ENCODE data around the gene ATAD2B.
"Not testable (repeated sequence)": the region's sequence is repeated elsewhere in the genome, so short reads cannot be mapped to it uniquely, and the experiment has no call there.

The ATAD2B gene

GRCh38 chr2:23734416-23734815 lies 192.5 kb downstream of the ATAD2B start:
- CTCF ChIA-PET: no interaction called here
- DNase-seq (ENCODE audit: extremely low spot score): no peak
- TF ChIP-seq CTCF (IDR thresholded peaks at IDR 0.05; ENCODE audit: control extremely low read depth, extremely low read depth, low read depth, missing control alignments): no peak
- POLR2A ChIA-PET: no interaction called here

GRCh38 chr2:23723029-23723428 lies 203.9 kb downstream of the ATAD2B start:
- CTCF ChIA-PET; POLR2A ChIA-PET; DNase-seq (ENCODE audit: extremely low spot score): not testable (repeated sequence)

- no peak for TF ChIP-seq CTCF (IDR thresholded peaks at IDR 0.05; ENCODE audit: control extremely low read depth, extremely low read depth, low read depth, missing control alignments)
- POLR2A ChIA-PET: interaction anchor here (0.7 kb wide), 1 partner anchor 339 kb away, joined by 3 read pairs; no protein-coding TSS in a partner anchor
- DNase-seq (ENCODE audit: extremely low spot score): no peak
- CTCF ChIA-PET: interaction anchor here (1.9 kb wide), 1 partner anchor 17 kb away, joined by 11 read pairs; no protein-coding TSS in a partner anchor
These were observed 204.7 kb downstream of the ATAD2B start for GRCh38 chr2:23722255-23722654.

- TF ChIP-seq CTCF (IDR thresholded peaks at IDR 0.05; ENCODE audit: control extremely low read depth, extremely low read depth, low read depth, missing control alignments): no peak
- no peak for DNase-seq (ENCODE audit: extremely low spot score)
- POLR2A ChIA-PET: interaction anchor here (0.7 kb wide), 1 partner anchor 340 kb away, joined by 3 read pairs; no protein-coding TSS in a partner anchor
- CTCF ChIA-PET: interaction anchor here (1.1 to 1.9 kb wide), 2 partner anchors 9 to 17 kb away, joined by 3 to 11 read pairs; no protein-coding TSS in a partner anchor
These were observed 205.5 kb downstream of the ATAD2B start for GRCh38 chr2:23721454-23721826.

- TF ChIP-seq CTCF (IDR thresholded peaks at IDR 0.05; ENCODE audit: control extremely low read depth, extremely low read depth, low read depth, missing control alignments): no peak
- CTCF ChIA-PET: interaction anchor here (1.1 to 1.9 kb wide), 2 partner anchors 9 to 16 kb away, joined by 3 to 11 read pairs; no protein-coding TSS in a partner anchor
- POLR2A ChIA-PET: no interaction called here
- DNase-seq (ENCODE audit: extremely low spot score): no peak
These were observed 206.0 kb downstream of the ATAD2B start for GRCh38 chr2:23720705-23721453.

GRCh38 chr2:23719716-23720115 lies 207.2 kb downstream of the ATAD2B start:
- no peak for DNase-seq (ENCODE audit: extremely low spot score)
- no peak for TF ChIP-seq CTCF (IDR thresholded peaks at IDR 0.05; ENCODE audit: control extremely low read depth, extremely low read depth, low read depth, missing control alignments)
- ChIA-PET CTCF (interaction anchor here (1.6 kb wide), 1 partner anchor 20 kb away, joined by 4 read pairs; no protein-coding TSS in a partner anchor), POLR2A (no interaction called here)

All from GM10248 (cell line).